GM12873 (cell line): ENCODE measurements around the gene WBP11.
A peak's percentile ranks its signal among the peaks of the same experiment; 100 is the strongest.

Experiments
- TF ChIP-seq, protein P1 (sequence below): IDR thresholded peaks from 2 replicates; pipeline ENCODE4 v1.5.1; 2012; ENCODE audit warnings: low read depth, mild to moderate bottlenecking, moderate library complexity, low read length, control low read depth; ENCODE audit not compliant: insufficient read depth; ENCODE audit errors: missing control alignments

Gene WBP11

DNA sequence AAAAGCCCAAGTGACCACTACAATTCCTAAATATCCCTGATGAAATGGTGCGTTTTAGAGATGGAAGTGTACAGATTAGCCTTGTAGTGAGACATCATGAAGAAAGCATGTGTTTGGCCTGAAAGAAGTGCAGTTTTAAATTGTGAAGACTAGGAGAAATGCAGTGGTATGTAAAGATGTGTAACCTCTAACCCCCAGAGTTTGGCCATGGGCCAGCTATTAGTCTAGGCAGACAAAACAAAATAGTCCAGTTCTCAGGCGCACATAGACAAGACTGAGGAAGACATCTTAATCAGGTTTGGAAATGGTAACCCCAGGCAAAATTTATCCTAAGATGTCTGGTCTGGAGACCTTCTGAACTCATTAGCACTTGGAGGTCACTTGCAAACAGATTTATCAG lies 23.4 kb downstream of the WBP11 start:
- TF ChIP-seq, protein P1, sequence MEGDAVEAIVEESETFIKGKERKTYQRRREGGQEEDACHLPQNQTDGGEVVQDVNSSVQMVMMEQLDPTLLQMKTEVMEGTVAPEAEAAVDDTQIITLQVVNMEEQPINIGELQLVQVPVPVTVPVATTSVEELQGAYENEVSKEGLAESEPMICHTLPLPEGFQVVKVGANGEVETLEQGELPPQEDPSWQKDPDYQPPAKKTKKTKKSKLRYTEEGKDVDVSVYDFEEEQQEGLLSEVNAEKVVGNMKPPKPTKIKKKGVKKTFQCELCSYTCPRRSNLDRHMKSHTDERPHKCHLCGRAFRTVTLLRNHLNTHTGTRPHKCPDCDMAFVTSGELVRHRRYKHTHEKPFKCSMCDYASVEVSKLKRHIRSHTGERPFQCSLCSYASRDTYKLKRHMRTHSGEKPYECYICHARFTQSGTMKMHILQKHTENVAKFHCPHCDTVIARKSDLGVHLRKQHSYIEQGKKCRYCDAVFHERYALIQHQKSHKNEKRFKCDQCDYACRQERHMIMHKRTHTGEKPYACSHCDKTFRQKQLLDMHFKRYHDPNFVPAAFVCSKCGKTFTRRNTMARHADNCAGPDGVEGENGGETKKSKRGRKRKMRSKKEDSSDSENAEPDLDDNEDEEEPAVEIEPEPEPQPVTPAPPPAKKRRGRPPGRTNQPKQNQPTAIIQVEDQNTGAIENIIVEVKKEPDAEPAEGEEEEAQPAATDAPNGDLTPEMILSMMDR = no peak

DNA sequence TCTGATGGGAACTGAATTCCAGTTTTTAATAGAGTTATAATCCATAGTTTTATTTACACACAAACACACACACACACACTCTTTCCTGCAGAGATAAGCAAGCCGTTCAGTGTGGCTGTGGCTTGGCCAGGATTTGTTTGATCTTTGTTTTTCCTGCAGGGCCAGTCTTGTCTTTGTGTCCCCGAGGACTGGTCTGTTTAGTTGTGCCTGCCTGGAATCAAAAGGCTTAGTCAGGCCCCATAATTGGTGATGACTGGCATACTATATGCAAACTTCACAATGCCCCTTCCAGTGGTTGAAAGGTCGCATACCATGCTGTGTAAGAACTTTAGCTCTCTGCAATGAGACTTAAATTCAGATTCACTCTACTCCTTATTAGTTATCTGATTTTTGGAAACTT lies 26.0 kb downstream of the WBP11 start:
- TF ChIP-seq, protein P1 = no peak

DNA sequence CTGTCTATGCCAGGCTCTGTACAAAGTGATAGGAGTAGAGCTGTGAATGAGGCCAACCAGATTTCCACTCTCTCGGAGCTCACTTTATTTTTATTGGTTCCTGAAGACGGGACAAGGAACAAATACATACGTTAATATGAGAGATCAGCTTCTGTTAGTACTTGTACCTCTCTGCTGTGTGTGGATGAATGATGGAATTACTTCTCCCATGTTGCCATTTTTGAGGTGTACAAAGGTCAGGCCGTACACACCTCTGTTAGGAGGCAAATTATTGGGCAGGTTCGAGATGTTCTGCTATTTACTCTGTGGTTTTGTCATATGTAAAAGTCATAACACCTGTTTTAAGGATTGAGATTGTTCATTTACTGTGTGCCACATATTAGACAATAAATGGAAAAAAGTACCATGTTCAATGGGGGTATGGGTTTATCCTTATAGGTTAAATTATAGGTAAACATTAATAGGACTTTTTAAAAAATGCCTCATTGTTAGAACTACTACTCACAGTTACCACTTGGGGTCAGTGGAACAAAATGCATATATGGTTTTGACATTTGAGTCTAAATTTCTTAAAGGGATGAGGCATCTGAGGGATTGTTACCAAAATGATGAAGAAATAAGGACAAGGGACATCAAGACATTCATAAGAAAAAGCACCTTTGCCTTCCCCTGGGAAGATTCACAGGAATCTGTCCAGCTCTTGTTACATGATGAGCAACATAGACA lies 26.9 kb downstream of the WBP11 start:
- TF ChIP-seq, protein P1 = peak; percentile 29

DNA sequence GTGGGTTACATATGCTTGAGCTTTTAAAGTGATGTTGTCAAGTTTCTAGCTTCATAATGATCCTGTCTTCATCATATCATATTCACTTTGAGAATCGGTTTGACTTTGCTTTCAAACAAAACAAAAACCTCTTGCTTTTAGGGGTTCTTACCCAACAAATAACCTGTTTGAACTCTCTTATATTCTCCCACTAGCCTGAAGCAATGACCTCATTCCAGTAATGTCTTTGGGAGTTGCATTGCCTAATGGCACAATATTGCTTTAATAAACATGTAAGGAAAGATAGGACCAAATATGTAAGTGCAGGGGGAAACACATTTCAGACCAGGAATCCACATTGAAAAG lies 27.7 kb downstream of the WBP11 start:
- TF ChIP-seq, protein P1 = no peak

DNA sequence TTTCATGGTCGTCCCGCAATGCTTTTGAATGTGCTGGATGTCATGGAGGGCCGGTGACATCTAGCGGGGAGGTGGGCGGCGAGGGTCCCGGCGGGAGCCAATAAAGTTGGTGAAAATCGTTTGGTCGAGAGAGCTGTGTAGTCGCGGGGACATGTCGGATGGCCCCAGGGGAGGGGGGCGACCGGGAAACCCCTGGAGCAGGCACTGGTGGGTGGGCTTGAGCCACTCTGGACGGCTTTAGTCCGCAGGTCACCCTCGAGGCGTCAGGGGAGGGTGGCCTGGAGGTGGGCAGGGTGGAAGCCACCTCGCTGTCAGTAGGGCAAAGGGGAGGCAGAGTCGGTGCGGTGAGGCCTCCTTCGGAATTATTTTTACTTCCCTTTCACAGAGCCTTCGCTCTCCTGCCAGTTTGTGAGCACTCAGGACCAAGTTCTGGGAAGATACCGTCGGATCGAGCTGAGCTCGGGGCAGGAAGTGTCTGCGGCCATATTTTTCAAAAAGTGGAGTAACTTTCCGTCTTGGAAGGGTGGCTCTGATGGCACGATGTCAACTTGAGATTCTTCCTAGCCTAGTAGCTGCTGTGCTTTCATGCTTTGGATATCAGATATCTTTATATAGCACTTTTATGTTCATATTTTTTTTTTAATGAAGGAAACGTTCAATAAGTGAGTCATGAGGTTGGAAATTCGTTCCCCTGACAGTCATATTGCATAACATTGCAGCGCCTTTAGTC lies 28.2 kb downstream of the WBP11 start:
- TF ChIP-seq, protein P1 = no peak

DNA sequence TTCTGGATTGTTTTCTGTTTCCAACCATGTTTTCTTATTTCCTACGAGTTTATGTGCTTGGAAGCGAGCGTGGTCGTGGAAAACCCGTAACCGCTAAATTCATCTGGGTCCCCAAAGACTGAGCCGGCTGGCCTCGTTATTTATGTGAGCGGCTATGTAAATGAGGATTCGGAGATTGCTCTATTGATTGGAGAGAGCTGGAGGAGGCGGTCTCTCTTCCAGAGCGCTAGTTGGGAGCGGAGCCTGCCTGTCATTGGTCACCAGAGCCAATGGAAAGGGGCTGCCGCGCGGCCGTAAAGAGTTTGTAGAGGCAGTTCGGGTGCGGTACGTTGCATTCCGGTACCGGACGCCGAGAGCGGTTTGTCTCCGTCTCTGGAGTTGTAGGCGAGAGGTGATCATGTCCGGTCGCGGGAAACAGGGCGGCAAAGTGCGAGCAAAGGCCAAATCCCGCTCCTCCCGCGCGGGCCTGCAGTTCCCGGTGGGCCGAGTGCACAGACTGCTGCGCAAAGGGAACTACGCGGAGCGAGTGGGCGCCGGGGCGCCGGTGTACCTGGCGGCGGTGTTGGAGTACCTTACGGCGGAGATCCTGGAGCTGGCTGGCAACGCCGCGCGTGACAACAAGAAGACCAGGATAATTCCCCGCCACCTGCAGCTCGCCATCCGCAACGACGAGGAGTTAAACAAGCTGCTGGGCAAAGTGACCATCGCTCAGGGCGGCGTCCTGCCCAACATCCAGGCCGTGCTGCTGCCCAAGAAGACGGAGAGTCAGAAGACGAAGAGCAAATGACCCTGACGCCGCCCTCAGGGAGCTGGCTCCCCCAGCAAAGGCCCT lies 29.0 kb downstream of the WBP11 start:
- TF ChIP-seq, protein P1 = peak; percentile 1

DNA sequence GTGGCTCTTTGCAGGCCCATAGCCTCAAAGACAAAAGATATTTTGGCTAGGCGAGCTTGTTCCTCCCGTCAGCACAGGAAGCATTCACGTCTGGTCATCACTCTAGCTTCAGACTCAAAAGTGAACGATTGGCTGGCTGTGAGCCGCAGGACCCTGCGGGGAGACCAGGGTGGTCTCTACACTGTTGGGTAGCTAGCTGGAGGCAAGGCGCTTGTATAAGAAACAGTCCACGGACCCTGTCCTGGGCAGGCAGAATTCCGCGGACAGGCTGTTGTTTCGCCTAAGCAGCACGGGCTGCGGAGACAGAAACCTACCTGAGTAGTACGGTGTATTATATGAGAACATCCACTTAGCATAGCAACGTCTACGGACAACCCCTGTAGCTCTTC lies 29.6 kb downstream of the WBP11 start:
- TF ChIP-seq, protein P1 = no peak
